Naive thymus-derived CD4-positive, alpha-beta T cell (primary cell): ENCODE measurements around the gene PSMD1. TPM values are rescaled to one million over a fixed set of nuclear protein-coding genes. Genes with fewer than 3 reads are reported as not detected.

Experiments
- ATAC-seq: fragments of 150-1000 bp; cut with Tn5 transposase; 2 replicates; pipeline ENCODE4 v1.10.0; 2021; ENCODE audit warnings: mild to moderate bottlenecking, moderate library complexity
- CTCF ChIA-PET: fragments of 350-600 bp; sonication (Branson Sonifier 250); formaldehyde crosslinking; loops from one replicate; lab custom pipeline; 2021; ENCODE audit warnings: antibody characterized with exemption; lab: Charles Lee
- POLR2A ChIA-PET: fragments of 350-600 bp; sonication (Branson Sonifier 250); formaldehyde crosslinking; loops from one replicate; lab custom pipeline; 2021; ENCODE audit warnings: antibody characterized with exemption, inconsistent platforms; lab: Charles Lee
- DNase-seq, 9 donors: peaks; one replicate each; pipeline versions ENCODE4 v3.0.0 to v3.0.0-alpha.2; 2020 to 2022; ENCODE audit warnings: mixed read lengths in 1 of 9
- H3K27ac ChIP-seq: one replicate; pipeline ENCODE4 v1.7.0; 2013; ENCODE audit warnings: mild to moderate bottlenecking, low read depth, low read length, moderate library complexity
- H3K27me3 ChIP-seq, 2 donors: one replicate each; pipeline ENCODE4 v1.7.0; 2013; ENCODE audit warnings: low read length in 2 of 2, mild to moderate bottlenecking in 2 of 2, moderate library complexity in 2 of 2; ENCODE audit not compliant: control insufficient read depth in 2 of 2, insufficient read depth in 2 of 2
- H3K36me3 ChIP-seq, 3 experiments: 1 replicate in 2 of 3; 2 replicates in 1 of 3; pipeline ENCODE4 v1.7.0; 2013; ENCODE audit warnings: low read length in 3 of 3, mild to moderate bottlenecking in 3 of 3, moderate library complexity in 1 of 3; ENCODE audit not compliant: insufficient read depth in 3 of 3, control insufficient read depth in 2 of 3
- H3K4me1 ChIP-seq, 2 donors: one replicate each; pipeline ENCODE4 v1.7.0; 2013; ENCODE audit warnings: low read length in 2 of 2, mild to moderate bottlenecking in 2 of 2, moderate library complexity in 1 of 2; ENCODE audit not compliant: control insufficient read depth in 2 of 2, insufficient read depth in 2 of 2
- H3K4me3 ChIP-seq: 2 replicates; pipeline ENCODE4 v1.7.0; 2013; ENCODE audit warnings: mild to moderate bottlenecking, low read length
- H3K9me3 ChIP-seq, 3 experiments: 1 replicate in 2 of 3; 2 replicates in 1 of 3; pipeline ENCODE4 v1.7.0; 2013; ENCODE audit warnings: low read length in 3 of 3; ENCODE audit not compliant: control insufficient read depth in 2 of 3
- H3K27ac Mint-ChIP-seq, 9 donors: one replicate each; pipeline ENCODE4 v1.8.0; 2020 to 2022; ENCODE audit warnings: mixed read lengths in 9 of 9, mild to moderate bottlenecking in 8 of 9, moderate library complexity in 5 of 9, inconsistent platforms in 2 of 9
- H3K27me3 Mint-ChIP-seq, 5 donors: one replicate each; pipeline ENCODE4 v1.8.0; 2021 to 2022; ENCODE audit warnings: mixed read lengths in 5 of 5, mild to moderate bottlenecking in 1 of 5
- H3K36me3 Mint-ChIP-seq, 5 donors: one replicate each; pipeline ENCODE4 v1.8.0; 2020 to 2022; ENCODE audit warnings: mixed read lengths in 5 of 5, mild to moderate bottlenecking in 3 of 5, inconsistent platforms in 1 of 5
- H3K4me1 Mint-ChIP-seq, 7 donors: one replicate each; pipeline ENCODE4 v1.8.0; 2020 to 2022; ENCODE audit warnings: mixed read lengths in 7 of 7, mild to moderate bottlenecking in 3 of 7, inconsistent platforms in 1 of 7
- H3K4me3 Mint-ChIP-seq, 10 donors: one replicate each; pipeline ENCODE4 v1.8.0; 2020 to 2022; ENCODE audit warnings: mild to moderate bottlenecking in 10 of 10, mixed read lengths in 10 of 10, moderate library complexity in 6 of 10, inconsistent platforms in 2 of 10
- H3K9me3 Mint-ChIP-seq, 11 donors: one replicate each; pipeline ENCODE4 v1.8.0; 2020 to 2022; ENCODE audit warnings: mixed read lengths in 11 of 11, mild to moderate bottlenecking in 4 of 11, inconsistent platforms in 1 of 11, moderate library complexity in 1 of 11
- intact Hi-C, 2 donors: fragments of 100-400 bp; cut with micrococcal nuclease; formaldehyde crosslinking; loops; one replicate each; pipeline ENCODE4 v1.15.1; 2023
- polyA plus RNA-seq, 2 donors: library from polyadenylated mRNA; unstranded; fragments of 300-500 nt; fragmentation: Illumina TruSeq; gene quantifications; one replicate each; pipeline ENCODE4 v1.2.3, GENCODE V29; 2021
- total RNA-seq, 6 experiments: library from RNA in 5 of 6; stranded (reverse) in 5 of 6; gene quantifications; 1 replicate in 5 of 6; 2 replicates in 1 of 6; pipeline ENCODE4 v1.2.3 and lab custom pipeline; 2021 to 2026

PSMD1 gene
- total and polyA plus RNA-seq, 7 experiments from 2014 or later: 30.3 to 121 (median 46.2) TPM

DNA sequence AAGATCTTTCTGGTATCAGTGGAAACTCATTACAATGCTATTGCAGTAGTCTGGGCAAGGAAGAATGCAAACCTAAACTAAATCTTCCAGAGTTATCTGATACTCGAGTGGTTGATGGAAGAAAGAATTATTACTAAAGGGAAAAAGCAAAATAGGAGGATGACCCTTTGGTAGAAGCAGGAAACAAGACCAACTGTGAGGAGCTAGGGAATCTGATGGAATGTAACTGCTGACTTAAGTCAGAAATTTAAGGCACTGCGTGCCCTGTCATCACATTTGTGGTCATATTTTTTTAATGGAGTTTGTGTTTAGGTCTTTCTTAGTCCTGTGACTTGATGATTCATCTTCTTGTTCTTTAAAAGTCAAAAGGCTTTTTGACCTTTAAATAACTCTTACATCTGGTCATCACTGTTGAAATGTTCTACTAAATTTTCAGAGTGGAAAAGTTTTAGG lies 105.2 kb downstream of the PSMD1 start:
- H3K27me3 Mint-ChIP-seq: no peaks in the 10 kb centered on the region
- H3K4me3 Mint-ChIP-seq: no peak overlapping the region
- Histone ChIP-seq H3K9me3 (no peaks in the 10 kb centered on the region), H3K4me3 (no peak overlapping the region), H3K36me3 (peaks cover 7 to 28% (median 10%) of the 10 kb centered on the region in 3 experiments), H3K27me3 (no peaks in the 10 kb centered on the region), H3K4me1 (peaks cover 0 to 6% of the 10 kb centered on the region in 2 donors), H3K27ac (no peak overlapping the region)
- DNase-seq (no peak), ATAC-seq (no peak)
- peak overlapping the region in 3 of 9 donors; percentile 2 to 48 (median 34) for H3K27ac Mint-ChIP-seq
- H3K36me3 Mint-ChIP-seq: peaks cover 5 to 33% (median 7%) of the 10 kb centered on the region in 5 donors
- intact Hi-C loops: no loop called here
- ChIA-PET POLR2A (interaction anchor here (0.7 kb wide), 1 partner anchor 175 kb away, joined by 5 read pairs; no protein-coding TSS in a partner anchor), CTCF (no interaction called here)
- peaks cover 0 to 18% (median 4%) of the 10 kb centered on the region in 7 donors for H3K4me1 Mint-ChIP-seq
- no peaks in the 10 kb centered on the region for H3K9me3 Mint-ChIP-seq

DNA sequence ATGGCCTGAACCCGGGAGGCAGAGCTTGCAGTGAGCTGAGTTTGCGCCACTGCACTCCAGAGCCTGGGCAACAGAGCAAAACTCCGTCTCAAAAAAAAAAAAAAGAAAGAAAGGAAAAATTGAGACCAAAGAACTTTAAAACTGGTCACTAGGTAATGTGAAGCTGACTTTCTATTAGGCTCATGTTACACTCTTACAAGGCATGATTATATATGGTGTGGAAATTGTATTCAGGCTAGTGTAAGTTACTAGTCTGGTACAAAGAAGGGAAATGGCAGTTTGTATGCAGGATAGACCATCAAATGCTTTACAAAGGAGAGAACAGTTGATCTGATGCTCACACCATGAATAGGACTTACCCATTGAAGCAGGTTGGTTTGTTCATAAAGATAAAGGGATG lies 106.3 kb downstream of the PSMD1 start:
- H3K27ac Mint-ChIP-seq: peak overlapping the region in 2 of 9 donors; percentile 23 to 61
- CTCF ChIA-PET: interaction anchor here (0.7 kb wide), 2 partner anchors 53 to 392 kb away, joined by 4 read pairs; no protein-coding TSS in a partner anchor

DNA sequence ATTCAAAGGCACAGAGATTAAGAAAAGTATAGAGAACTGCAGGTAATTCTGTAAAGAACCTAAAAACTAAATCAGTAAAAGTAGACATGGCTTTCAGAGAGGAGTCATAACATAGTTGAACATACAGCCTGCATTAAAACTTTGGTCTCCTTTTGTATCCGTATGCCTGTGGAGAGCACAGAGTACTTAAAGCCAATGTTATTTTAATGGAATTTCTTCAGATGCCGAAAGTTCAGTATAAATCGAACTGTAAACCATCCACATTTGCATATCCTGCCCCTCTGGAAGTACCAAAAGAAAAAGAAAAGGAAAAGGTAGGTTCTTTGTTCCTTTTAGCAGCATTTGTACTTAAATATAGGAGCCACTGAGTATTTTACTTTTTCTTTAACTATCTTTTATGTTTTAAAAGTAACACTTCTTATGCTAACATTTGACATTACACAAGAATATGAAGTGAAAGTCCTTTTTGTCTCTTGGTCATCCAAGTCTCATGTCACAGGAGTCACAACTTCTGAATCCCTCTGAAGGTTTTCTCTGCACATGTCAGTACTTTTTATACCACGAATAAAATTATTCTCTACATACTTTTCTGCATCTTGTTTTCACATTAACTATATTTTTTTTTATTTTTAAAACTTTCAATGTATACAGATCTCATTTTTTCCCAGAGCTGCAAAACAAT lies 106.9 kb downstream of the PSMD1 start:
- Mint-ChIP-seq H3K9me3 (no peaks in the 10 kb centered on the region), H3K4me1 (peaks cover 0 to 23% (median 4%) of the 10 kb centered on the region in 7 donors), H3K36me3 (peaks cover 9 to 46% (median 19%) of the 10 kb centered on the region in 5 donors), H3K27me3 (no peaks in the 10 kb centered on the region), H3K4me3 (no peak overlapping the region), H3K27ac (peak overlapping the region in 2 of 9 donors; percentile 23 to 61)
- no peak overlapping the region for H3K4me3 ChIP-seq
- ATAC-seq: no peak
- H3K4me1 ChIP-seq: peaks cover 0 to 6% of the 10 kb centered on the region in 2 donors
- intact Hi-C loops: no loop called here
- CTCF ChIA-PET: interaction anchor here (0.7 kb wide), 1 partner anchor 54 kb away, joined by 4 read pairs; no protein-coding TSS in a partner anchor
- POLR2A ChIA-PET: no interaction called here
- no peak overlapping the region for H3K27ac ChIP-seq
- H3K9me3 ChIP-seq: no peaks in the 10 kb centered on the region
- peaks cover 10 to 42% (median 13%) of the 10 kb centered on the region in 3 experiments for H3K36me3 ChIP-seq
- no peak for DNase-seq
- H3K27me3 ChIP-seq: no peaks in the 10 kb centered on the region

More for the DNA sequence above, 106.3 kb downstream of the PSMD1 start:
- intact Hi-C loops: no loop called here
- Mint-ChIP-seq H3K36me3 (peaks cover 9 to 43% (median 16%) of the 10 kb centered on the region in 5 donors), H3K27me3 (no peaks in the 10 kb centered on the region), H3K4me3 (no peak overlapping the region), H3K9me3 (no peaks in the 10 kb centered on the region), H3K4me1 (peaks cover 0 to 18% (median 4%) of the 10 kb centered on the region in 7 donors)
- Histone ChIP-seq H3K27ac (no peak overlapping the region), H3K27me3 (no peaks in the 10 kb centered on the region), H3K9me3 (no peaks in the 10 kb centered on the region), H3K36me3 (peaks cover 10 to 39% (median 11%) of the 10 kb centered on the region in 3 experiments), H3K4me1 (peaks cover 0 to 6% of the 10 kb centered on the region in 2 donors), H3K4me3 (no peak overlapping the region)
- ATAC-seq (no peak), DNase-seq (no peak)
- POLR2A ChIA-PET: no interaction called here

DNA sequence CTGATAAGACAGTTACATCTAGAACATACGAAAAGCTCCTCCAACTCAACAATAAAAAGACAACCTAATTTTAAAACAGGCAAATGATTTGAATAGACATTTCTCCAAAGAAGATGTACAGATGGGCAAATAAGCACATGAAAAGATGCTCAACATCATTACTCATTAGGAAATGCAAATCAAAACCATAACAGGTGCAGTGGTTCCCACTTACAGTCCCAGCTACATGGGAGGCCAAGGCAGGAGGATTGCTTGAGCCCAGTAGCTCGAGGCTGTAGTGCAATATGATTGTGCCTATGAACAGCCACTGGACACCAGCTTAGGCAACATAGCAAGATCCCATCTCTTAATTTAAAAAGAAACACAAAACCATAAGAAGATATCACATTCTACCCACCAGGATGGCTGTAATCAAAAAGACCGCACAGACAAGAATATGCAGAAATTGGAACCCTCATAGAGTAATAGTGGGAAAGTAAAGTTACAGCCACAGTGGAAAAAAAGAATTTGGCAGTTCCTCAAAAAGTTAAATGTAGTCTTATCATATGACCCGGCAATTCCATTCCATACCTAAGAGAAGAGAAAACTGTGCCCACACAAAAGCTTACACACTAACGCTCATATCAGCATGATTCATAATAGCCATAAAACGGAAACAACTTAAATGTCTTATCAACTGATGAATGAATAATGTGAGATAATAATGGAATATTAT lies 111.2 kb downstream of the PSMD1 start:
- intact Hi-C loops: no loop called here
- Histone ChIP-seq H3K27me3 (no peaks in the 10 kb centered on the region), H3K4me3 (no peak overlapping the region), H3K4me1 (no peaks in the 10 kb centered on the region), H3K36me3 (peaks cover 10 to 61% (median 18%) of the 10 kb centered on the region in 3 experiments), H3K27ac (no peak overlapping the region), H3K9me3 (no peaks in the 10 kb centered on the region)
- ChIA-PET POLR2A (no interaction called here), CTCF (no interaction called here)
- DNase-seq (no peak), ATAC-seq (no peak)
- no peak overlapping the region for H3K4me3 Mint-ChIP-seq
- no peaks in the 10 kb centered on the region for H3K9me3 Mint-ChIP-seq
- H3K4me1 Mint-ChIP-seq: peaks cover 0 to 6% (median 0%) of the 10 kb centered on the region in 7 donors
- no peaks in the 10 kb centered on the region for H3K27me3 Mint-ChIP-seq
- peaks cover 17 to 69% (median 27%) of the 10 kb centered on the region in 5 donors for H3K36me3 Mint-ChIP-seq
- H3K27ac Mint-ChIP-seq: peak overlapping the region in 2 of 9 donors; percentile 46 to 49

- peaks cover 0 to 6% (median 0%) of the 10 kb centered on the region in 7 donors for H3K4me1 Mint-ChIP-seq
- peaks cover 10 to 60% (median 18%) of the 10 kb centered on the region in 3 experiments for H3K36me3 ChIP-seq
- H3K4me1 ChIP-seq: no peaks in the 10 kb centered on the region
- POLR2A ChIA-PET: no interaction called here
- intact Hi-C loops: no loop called here
- H3K9me3 ChIP-seq: no peaks in the 10 kb centered on the region
- CTCF ChIA-PET: no interaction called here
- DNase-seq (no peak), ATAC-seq (no peak)
- H3K27me3 Mint-ChIP-seq: no peaks in the 10 kb centered on the region
- H3K27ac ChIP-seq: no peak overlapping the region
- H3K4me3 Mint-ChIP-seq: no peak overlapping the region
- H3K4me3 ChIP-seq: no peak overlapping the region
- peak overlapping the region in 1 of 9 donors; percentile 46 for H3K27ac Mint-ChIP-seq
- H3K9me3 Mint-ChIP-seq: no peaks in the 10 kb centered on the region
- H3K27me3 ChIP-seq: no peaks in the 10 kb centered on the region
- peaks cover 17 to 67% (median 27%) of the 10 kb centered on the region in 5 donors for H3K36me3 Mint-ChIP-seq
Observed at GRCh38 chr2:231168460-231169139, 111.9 kb downstream of the PSMD1 start.

DNA sequence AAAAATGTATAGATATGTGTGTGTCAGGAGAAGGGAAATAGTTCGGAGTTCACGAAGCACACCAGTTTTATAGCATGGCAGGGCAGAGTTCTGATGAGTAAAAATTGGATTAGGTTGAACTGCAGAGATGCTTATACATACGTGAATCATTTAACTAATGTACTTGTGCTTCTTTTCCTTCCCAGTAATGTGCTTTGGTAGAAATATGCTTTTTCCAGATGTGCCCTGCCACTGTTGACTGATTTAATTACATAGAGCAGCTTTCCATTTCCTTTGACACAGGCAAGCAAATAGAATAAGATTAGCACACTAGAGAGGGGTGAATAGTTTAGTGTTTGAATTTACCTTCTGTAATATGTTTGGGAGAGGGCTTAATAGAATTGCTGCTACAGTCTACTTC lies 112.8 kb downstream of the PSMD1 start:
- DNase-seq (no peak), ATAC-seq (no peak)
- Mint-ChIP-seq H3K4me1 (peaks cover 0 to 6% (median 0%) of the 10 kb centered on the region in 7 donors), H3K27ac (peak overlapping the region in 1 of 9 donors; percentile 15), H3K36me3 (peaks cover 17 to 72% (median 27%) of the 10 kb centered on the region in 5 donors), H3K4me3 (no peak overlapping the region), H3K9me3 (no peaks in the 10 kb centered on the region), H3K27me3 (no peaks in the 10 kb centered on the region)
- H3K27me3 ChIP-seq: no peaks in the 10 kb centered on the region
- H3K4me1 ChIP-seq: no peaks in the 10 kb centered on the region
- CTCF ChIA-PET: no interaction called here
- POLR2A ChIA-PET: no interaction called here
- H3K4me3 ChIP-seq: no peak overlapping the region
- H3K27ac ChIP-seq: no peak overlapping the region
- H3K9me3 ChIP-seq: no peaks in the 10 kb centered on the region
- peaks cover 10 to 58% (median 18%) of the 10 kb centered on the region in 3 experiments for H3K36me3 ChIP-seq
- intact Hi-C loops: no loop called here
